ENCODE data around the gene IQSEC1. TPM values are rescaled to one million over a fixed set of nuclear protein-coding genes. Genes with fewer than 3 reads are reported as not detected.

The IQSEC1 gene
- total RNA-seq, 2 experiments from 2014 or later, result 20.1 to 22.2 TPM

GRCh38 chr3:13111873-13112520 lies 38.8 kb upstream of the IQSEC1 start:
- no peak for DNase-seq
- Mint-ChIP-seq H3K27me3 (no peaks in the 10 kb centered on the region), H3K4me3 (no peak overlapping the region), H3K36me3 (no peaks in the 10 kb centered on the region), H3K27ac (no peak overlapping the region), H3K9me3 (no peaks in the 10 kb centered on the region), H3K4me1 (peaks cover 15% of the 10 kb centered on the region)

- H3K27me3 Mint-ChIP-seq, result no peaks in the 10 kb centered on the region
- H3K4me1 Mint-ChIP-seq, result peaks cover 15% of the 10 kb centered on the region
- H3K9me3 Mint-ChIP-seq, result no peaks in the 10 kb centered on the region
- H3K36me3 Mint-ChIP-seq, result no peaks in the 10 kb centered on the region
- H3K4me3 Mint-ChIP-seq, result no peak overlapping the region
- no peak for DNase-seq
- H3K27ac Mint-ChIP-seq, result peak overlapping the region; percentile 67
Measured at GRCh38 chr3:13111173-13111872, 38.1 kb upstream of the IQSEC1 start.

- no peaks in the 10 kb centered on the region for H3K27me3 Mint-ChIP-seq
- DNase-seq, result peak; percentile 26
- no peak overlapping the region for H3K4me3 Mint-ChIP-seq
- no peaks in the 10 kb centered on the region for H3K36me3 Mint-ChIP-seq
- H3K27ac Mint-ChIP-seq, result peak overlapping the region; percentile 67
- peaks cover 15% of the 10 kb centered on the region for H3K4me1 Mint-ChIP-seq
- H3K9me3 Mint-ChIP-seq, result no peaks in the 10 kb centered on the region
Measured at GRCh38 chr3:13110678-13111116, 37.5 kb upstream of the IQSEC1 start.

- Mint-ChIP-seq H3K9me3 (no peaks in the 10 kb centered on the region), H3K27ac (no peak overlapping the region), H3K27me3 (no peaks in the 10 kb centered on the region), H3K4me1 (peaks cover 15% of the 10 kb centered on the region), H3K4me3 (no peak overlapping the region), H3K36me3 (no peaks in the 10 kb centered on the region)
- DNase-seq, result no peak
Measured at GRCh38 chr3:13109516-13109915, 36.3 kb upstream of the IQSEC1 start.

- Mint-ChIP-seq H3K4me1 (peaks cover 15% of the 10 kb centered on the region), H3K9me3 (no peaks in the 10 kb centered on the region), H3K36me3 (no peaks in the 10 kb centered on the region), H3K27me3 (no peaks in the 10 kb centered on the region), H3K4me3 (no peak overlapping the region), H3K27ac (no peak overlapping the region)
- no peak for DNase-seq
Measured at GRCh38 chr3:13108861-13109260, 35.6 kb upstream of the IQSEC1 start.

GRCh38 chr3:13107661-13108060 lies 34.4 kb upstream of the IQSEC1 start:
- DNase-seq, result no peak
- H3K27me3 Mint-ChIP-seq, result no peaks in the 10 kb centered on the region
- no peak overlapping the region for H3K4me3 Mint-ChIP-seq
- no peaks in the 10 kb centered on the region for H3K36me3 Mint-ChIP-seq
- H3K27ac Mint-ChIP-seq, result no peak overlapping the region
- H3K9me3 Mint-ChIP-seq, result no peaks in the 10 kb centered on the region
- peaks cover 12% of the 10 kb centered on the region for H3K4me1 Mint-ChIP-seq

- Mint-ChIP-seq H3K36me3 (no peaks in the 10 kb centered on the region), H3K27me3 (no peaks in the 10 kb centered on the region), H3K9me3 (no peaks in the 10 kb centered on the region), H3K4me1 (peaks cover 12% of the 10 kb centered on the region), H3K27ac (no peak overlapping the region), H3K4me3 (no peak overlapping the region)
- DNase-seq, result no peak
Measured at GRCh38 chr3:13106308-13107001, 33.2 kb upstream of the IQSEC1 start.

GRCh38 chr3:13105896-13106250 lies 32.6 kb upstream of the IQSEC1 start:
- Mint-ChIP-seq H3K27ac (no peak overlapping the region), H3K4me3 (no peak overlapping the region)

GRCh38 chr3:13105181-13105895 lies 32.1 kb upstream of the IQSEC1 start:
- Mint-ChIP-seq H3K4me3 (no peak overlapping the region), H3K27me3 (no peaks in the 10 kb centered on the region), H3K36me3 (no peaks in the 10 kb centered on the region), H3K4me1 (peaks cover 1% of the 10 kb centered on the region), H3K9me3 (no peaks in the 10 kb centered on the region), H3K27ac (no peak overlapping the region)
- DNase-seq, result no peak

More at GRCh38 chr3:13105896-13106250, 32.6 kb upstream of the IQSEC1 start:
- no peaks in the 10 kb centered on the region for H3K9me3 Mint-ChIP-seq
- DNase-seq, result no peak
- H3K27me3 Mint-ChIP-seq, result no peaks in the 10 kb centered on the region
- H3K4me1 Mint-ChIP-seq, result peaks cover 6% of the 10 kb centered on the region
- H3K36me3 Mint-ChIP-seq, result no peaks in the 10 kb centered on the region

GRCh38 chr3:13104511-13104910 lies 31.3 kb upstream of the IQSEC1 start:
- Mint-ChIP-seq H3K4me1 (no peaks in the 10 kb centered on the region), H3K27ac (no peak overlapping the region), H3K9me3 (no peaks in the 10 kb centered on the region), H3K4me3 (no peak overlapping the region), H3K27me3 (no peaks in the 10 kb centered on the region), H3K36me3 (no peaks in the 10 kb centered on the region)
- no peak for DNase-seq

GRCh38 chr3:13103416-13104058 lies 30.3 kb upstream of the IQSEC1 start:
- Mint-ChIP-seq H3K4me1 (no peaks in the 10 kb centered on the region), H3K27me3 (no peaks in the 10 kb centered on the region), H3K36me3 (no peaks in the 10 kb centered on the region), H3K9me3 (no peaks in the 10 kb centered on the region), H3K27ac (no peak overlapping the region), H3K4me3 (no peak overlapping the region)
- no peak for DNase-seq

GRCh38 chr3:13102386-13103345 lies 29.4 kb upstream of the IQSEC1 start:
- Mint-ChIP-seq H3K4me1 (no peaks in the 10 kb centered on the region), H3K27me3 (no peaks in the 10 kb centered on the region), H3K27ac (no peak overlapping the region), H3K36me3 (no peaks in the 10 kb centered on the region), H3K9me3 (no peaks in the 10 kb centered on the region), H3K4me3 (no peak overlapping the region)
- no peak for DNase-seq

- no peaks in the 10 kb centered on the region for H3K27me3 Mint-ChIP-seq
- no peak overlapping the region for H3K4me3 Mint-ChIP-seq
- H3K4me1 Mint-ChIP-seq, result no peaks in the 10 kb centered on the region
- H3K36me3 Mint-ChIP-seq, result no peaks in the 10 kb centered on the region
- no peak for DNase-seq
- no peak overlapping the region for H3K27ac Mint-ChIP-seq
- H3K9me3 Mint-ChIP-seq, result no peaks in the 10 kb centered on the region
Measured at GRCh38 chr3:13099707-13100106, 26.5 kb upstream of the IQSEC1 start.

All from activated naive CD8-positive, alpha-beta T cell treated with anti-CD3 and anti-CD28 coated beads for 36 hours (primary cell).